Epithelial cell of esophagus (primary cell): ENCODE results near the gene TNFRSF8.
A peak's percentile ranks its signal among the peaks of the same experiment; 100 is the strongest.

Experiments used
- DNase-seq: peaks from one replicate; pipeline ENCODE4 v3.0.0; 2010; ENCODE audit warnings: low read depth
- H3K4me3 ChIP-seq: 2 replicates; pipeline ENCODE4 v1.5.1; 2011; ENCODE audit warnings: mild to moderate bottlenecking, low read length, control low read depth
- TF ChIP-seq, protein P1 (sequence below): IDR thresholded peaks from 2 replicates; pipeline ENCODE4 v1.5.1; 2011; ENCODE audit warnings: low read depth, mild to moderate bottlenecking, low read length, control low read depth, inconsistent platforms; ENCODE audit not compliant: insufficient read depth; ENCODE audit errors: missing control alignments

The TNFRSF8 gene

DNA sequence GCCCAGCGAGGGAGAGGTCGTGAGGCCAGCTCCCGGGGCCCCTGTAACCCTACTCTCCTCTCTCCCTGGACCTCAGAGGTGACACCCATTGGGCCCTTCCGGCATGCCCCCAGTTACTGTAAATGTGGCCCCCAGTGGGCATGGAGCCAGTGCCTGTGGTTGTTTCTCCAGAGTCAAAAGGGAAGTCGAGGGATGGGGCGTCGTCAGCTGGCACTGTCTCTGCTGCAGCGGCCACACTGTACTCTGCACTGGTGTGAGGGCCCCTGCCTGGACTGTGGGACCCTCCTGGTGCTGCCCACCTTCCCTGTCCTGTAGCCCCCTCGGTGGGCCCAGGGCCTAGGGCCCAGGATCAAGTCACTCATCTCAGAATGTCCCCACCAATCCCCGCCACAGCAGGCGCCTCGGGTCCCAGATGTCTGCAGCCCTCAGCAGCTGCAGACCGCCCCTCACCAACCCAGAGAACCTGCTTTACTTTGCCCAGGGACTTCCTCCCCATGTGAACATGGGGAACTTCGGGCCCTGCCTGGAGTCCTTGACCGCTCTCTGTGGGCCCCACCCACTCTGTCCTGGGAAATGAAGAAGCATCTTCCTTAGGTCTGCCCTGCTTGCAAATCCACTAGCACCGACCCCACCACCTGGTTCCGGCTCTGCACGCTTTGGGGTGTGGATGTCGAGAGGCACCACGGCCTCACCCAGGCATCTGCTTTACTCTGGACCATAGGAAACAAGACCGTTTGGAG lies 80.0 kb downstream of the TNFRSF8 start:
- no peak for DNase-seq
- TF ChIP-seq, protein P1, sequence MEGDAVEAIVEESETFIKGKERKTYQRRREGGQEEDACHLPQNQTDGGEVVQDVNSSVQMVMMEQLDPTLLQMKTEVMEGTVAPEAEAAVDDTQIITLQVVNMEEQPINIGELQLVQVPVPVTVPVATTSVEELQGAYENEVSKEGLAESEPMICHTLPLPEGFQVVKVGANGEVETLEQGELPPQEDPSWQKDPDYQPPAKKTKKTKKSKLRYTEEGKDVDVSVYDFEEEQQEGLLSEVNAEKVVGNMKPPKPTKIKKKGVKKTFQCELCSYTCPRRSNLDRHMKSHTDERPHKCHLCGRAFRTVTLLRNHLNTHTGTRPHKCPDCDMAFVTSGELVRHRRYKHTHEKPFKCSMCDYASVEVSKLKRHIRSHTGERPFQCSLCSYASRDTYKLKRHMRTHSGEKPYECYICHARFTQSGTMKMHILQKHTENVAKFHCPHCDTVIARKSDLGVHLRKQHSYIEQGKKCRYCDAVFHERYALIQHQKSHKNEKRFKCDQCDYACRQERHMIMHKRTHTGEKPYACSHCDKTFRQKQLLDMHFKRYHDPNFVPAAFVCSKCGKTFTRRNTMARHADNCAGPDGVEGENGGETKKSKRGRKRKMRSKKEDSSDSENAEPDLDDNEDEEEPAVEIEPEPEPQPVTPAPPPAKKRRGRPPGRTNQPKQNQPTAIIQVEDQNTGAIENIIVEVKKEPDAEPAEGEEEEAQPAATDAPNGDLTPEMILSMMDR = no peak
- no peak overlapping the region for H3K4me3 ChIP-seq

DNA sequence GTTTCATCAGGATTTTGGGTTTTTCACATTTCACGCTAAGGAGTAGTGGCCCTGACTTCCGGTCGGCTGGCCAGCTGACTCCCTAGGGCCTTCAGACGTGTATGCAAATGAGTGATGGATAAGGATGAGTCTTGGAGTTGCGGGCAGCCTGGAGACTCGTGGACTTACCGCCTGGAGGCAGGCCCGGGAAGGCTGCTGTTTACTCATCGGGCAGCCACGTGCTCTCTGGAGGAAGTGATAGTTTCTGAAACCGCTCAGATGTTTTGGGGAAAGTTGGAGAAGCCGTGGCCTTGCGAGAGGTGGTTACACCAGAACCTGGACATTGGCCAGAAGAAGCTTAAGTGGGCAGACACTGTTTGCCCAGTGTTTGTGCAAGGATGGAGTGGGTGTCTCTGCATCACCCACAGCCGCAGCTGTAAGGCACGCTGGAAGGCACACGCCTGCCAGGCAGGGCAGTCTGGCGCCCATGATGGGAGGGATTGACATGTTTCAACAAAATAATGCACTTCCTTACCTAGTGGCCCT lies 80.6 kb downstream of the TNFRSF8 start:
- H3K4me3 ChIP-seq = no peak overlapping the region
- TF ChIP-seq, protein P1 = no peak
- peak; percentile 93 for DNase-seq

DNA sequence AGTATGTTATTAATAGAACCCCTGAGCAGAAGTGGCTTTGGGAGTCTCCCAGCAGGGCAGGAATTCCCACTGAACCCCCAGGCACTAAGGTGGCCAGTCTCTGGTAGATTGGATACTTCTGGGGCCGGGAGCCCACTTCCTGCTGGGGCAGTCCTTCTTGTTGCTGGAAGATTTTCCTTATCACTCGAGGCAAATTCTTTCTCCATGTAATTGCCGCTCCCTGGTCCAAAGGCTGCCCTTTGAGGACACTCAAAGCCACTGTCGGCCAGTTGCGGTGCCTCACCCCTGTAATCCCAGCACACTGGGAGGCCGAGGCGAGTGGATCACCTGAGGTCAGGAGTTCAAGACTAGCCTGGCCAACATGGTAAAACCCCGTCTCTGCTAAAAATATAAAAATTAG lies 81.1 kb downstream of the TNFRSF8 start:
- no peak overlapping the region for H3K4me3 ChIP-seq
- TF ChIP-seq, protein P1 = no peak
- DNase-seq = no peak

DNA sequence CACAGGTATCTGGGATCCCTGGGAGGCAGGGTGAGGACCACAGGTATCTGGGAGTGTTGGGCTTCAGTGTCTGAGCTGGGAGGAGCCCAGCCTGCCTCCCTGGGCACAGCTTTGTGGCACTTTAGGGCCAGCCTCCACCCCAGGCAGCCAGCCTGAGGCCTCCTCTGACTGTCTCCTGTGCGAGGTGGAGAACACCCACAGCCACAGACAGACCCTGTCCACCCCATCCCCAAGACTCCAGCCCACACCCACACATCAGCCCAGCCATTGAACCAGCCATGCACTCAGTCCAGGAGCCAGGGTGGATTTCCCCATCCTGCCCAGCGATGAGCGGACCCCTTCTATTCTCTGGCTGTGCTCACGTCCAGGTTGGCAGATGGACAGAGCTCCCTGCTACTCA lies 81.9 kb downstream of the TNFRSF8 start:
- TF ChIP-seq, protein P1 = no peak

DNA sequence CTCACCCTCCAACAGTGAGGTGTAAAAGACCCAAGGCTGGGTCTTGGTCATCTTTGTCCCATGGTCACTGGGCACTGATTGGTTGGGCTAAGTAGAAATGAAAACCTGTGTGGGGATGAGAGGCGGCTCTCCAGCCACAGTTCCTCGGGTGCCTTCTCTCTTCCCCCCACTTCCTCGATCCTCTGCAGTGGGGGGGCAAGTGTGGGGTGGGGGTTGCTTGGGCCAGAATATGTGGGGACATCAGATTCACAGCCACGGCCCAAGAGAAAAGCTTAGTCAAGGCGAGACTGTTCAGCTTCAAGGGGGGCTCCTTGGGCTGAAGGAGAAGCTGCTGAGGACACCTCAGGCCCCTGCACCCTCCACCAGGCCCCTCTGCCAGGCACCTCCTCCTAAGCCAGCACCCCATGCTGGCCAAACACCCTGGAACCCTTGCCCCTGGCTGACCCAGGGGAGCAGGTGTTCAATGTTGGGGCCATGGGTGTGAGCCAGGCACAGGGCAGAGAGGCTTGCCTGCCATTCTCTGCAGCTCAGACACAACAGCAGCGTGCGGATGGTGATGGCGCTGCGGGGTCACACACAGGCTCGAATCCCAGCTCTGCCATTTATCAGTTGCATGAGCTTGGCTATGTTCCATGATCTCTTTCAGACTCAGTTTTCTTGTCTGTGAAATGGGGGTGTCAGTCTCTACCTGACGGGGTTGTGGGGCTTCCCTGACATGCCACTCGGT lies 82.7 kb downstream of the TNFRSF8 start:
- H3K4me3 ChIP-seq = no peak overlapping the region
- TF ChIP-seq, protein P1 = no peak
- no peak for DNase-seq

More for the DNA sequence above, 81.9 kb downstream of the TNFRSF8 start:
- DNase-seq = no peak
- H3K4me3 ChIP-seq = no peak overlapping the region

DNA sequence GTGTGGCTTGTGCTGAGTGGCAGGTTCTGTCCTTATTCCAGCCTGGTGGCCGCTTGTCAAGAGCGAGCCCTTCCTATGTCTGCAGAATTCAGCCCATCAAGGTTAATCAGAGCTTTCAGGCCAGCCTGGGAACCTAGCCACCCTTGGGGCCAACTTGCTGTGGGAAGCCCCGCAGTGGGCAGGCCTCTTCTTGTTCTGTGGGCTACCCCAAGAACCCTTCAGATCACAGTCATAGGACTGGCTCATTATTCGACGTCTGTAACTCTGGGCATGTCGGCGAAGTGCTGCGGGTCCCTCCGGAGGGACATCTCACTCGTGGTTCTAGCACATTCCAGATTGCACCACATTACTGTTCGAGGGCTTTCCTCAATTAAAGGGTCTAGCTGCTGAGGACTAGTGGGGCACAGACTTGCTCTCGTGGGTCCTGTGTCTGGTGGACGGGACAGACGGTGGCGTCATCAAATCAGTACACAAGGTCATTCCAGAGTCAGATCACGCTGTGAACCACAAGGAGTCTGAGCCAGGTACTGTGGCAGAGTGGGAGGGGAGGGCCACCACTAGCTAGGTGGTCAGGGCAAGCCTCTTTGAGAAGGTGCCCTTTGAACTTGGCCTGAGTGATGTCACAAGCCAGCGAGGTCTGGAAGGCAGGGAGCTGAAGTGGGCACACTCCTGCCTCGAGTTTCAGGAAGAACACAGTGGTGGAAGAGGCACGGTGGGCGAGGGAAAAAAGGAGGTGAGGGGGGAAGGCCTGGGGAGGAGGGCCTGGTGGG lies 83.4 kb downstream of the TNFRSF8 start:
- H3K4me3 ChIP-seq = no peak overlapping the region
- DNase-seq = no peak
- TF ChIP-seq, protein P1 = no peak
